ENCODE data around the gene RAB4A. TPM values are rescaled to one million over a fixed set of nuclear protein-coding genes. Genes with fewer than 3 reads are reported as not detected.

RAB4A gene
- polyA plus RNA-seq, 1 experiment = 24.8 TPM

- TF ChIP-seq CTCF (IDR thresholded peaks at IDR 0.05; ENCODE audit: insufficient read depth, low read depth, low read length) = no peak
- DNase-seq (ENCODE audit: low read depth) = no peak
- ChIA-PET CTCF (interaction anchor here (0.9 to 1.9 kb wide), 2 partner anchors 9 to 22 kb away, joined by 3 to 6 read pairs; no protein-coding TSS in a partner anchor), POLR2A (no interaction called here)
- no peak overlapping the region for H3K4me3 ChIP-seq (ENCODE audit: low read depth, low read length)
- no peaks in the 10 kb centered on the region for H3K36me3 ChIP-seq (ENCODE audit: control insufficient read depth, insufficient read depth, low read length)
- H3K27me3 ChIP-seq (ENCODE audit: control insufficient read depth, insufficient read depth, low read length) = no peaks in the 10 kb centered on the region; the same call in none of the 2 replicates
These were observed 20.9 kb upstream of the RAB4A start for GRCh38 chr1:229249854-229250644.

- H3K4me3 ChIP-seq (ENCODE audit: low read depth, low read length) = no peak overlapping the region
- ChIA-PET CTCF (no interaction called here), POLR2A (no interaction called here)
- no peaks in the 10 kb centered on the region; the same call in none of the 2 replicates for H3K27me3 ChIP-seq (ENCODE audit: control insufficient read depth, insufficient read depth, low read length)
- no peak for DNase-seq (ENCODE audit: low read depth)
- H3K36me3 ChIP-seq (ENCODE audit: control insufficient read depth, insufficient read depth, low read length) = no peaks in the 10 kb centered on the region
- TF ChIP-seq CTCF (IDR thresholded peaks at IDR 0.05; ENCODE audit: insufficient read depth, low read depth, low read length) = no peak
These were observed 19.7 kb upstream of the RAB4A start for GRCh38 chr1:229251185-229251584.

GRCh38 chr1:229252228-229252984, 18.5 kb upstream of the RAB4A start:
- POLR2A ChIA-PET = no interaction called here
- CTCF ChIA-PET = no interaction called here
- Histone ChIP-seq H3K4me3 (ENCODE audit: low read depth, low read length) (no peak overlapping the region), H3K36me3 (ENCODE audit: control insufficient read depth, insufficient read depth, low read length) (no peaks in the 10 kb centered on the region), H3K27me3 (ENCODE audit: control insufficient read depth, insufficient read depth, low read length) (no peaks in the 10 kb centered on the region; the same call in none of the 2 replicates)
- no peak for DNase-seq (ENCODE audit: low read depth)
- TF ChIP-seq CTCF (IDR thresholded peaks at IDR 0.05; ENCODE audit: insufficient read depth, low read depth, low read length) = no peak

GRCh38 chr1:229253151-229253974, 17.5 kb upstream of the RAB4A start:
- Histone ChIP-seq H3K27me3 (ENCODE audit: control insufficient read depth, insufficient read depth, low read length) (no peaks in the 10 kb centered on the region; the same call in 1 of the 2 replicates), H3K36me3 (ENCODE audit: control insufficient read depth, insufficient read depth, low read length) (no peaks in the 10 kb centered on the region), H3K4me3 (ENCODE audit: low read depth, low read length) (no peak overlapping the region)
- no peak for TF ChIP-seq CTCF (IDR thresholded peaks at IDR 0.05; ENCODE audit: insufficient read depth, low read depth, low read length)
- ChIA-PET CTCF (interaction anchor here (1.3 kb wide), 1 partner anchor 26 kb away, joined by 3 read pairs; no protein-coding TSS in a partner anchor), POLR2A (no interaction called here)
- DNase-seq (ENCODE audit: low read depth) = no peak
